Activated T-cell treated with anti-CD3 and anti-CD28 coated beads, Interleukin-2, amount 50 U/mL, for 24 hours (primary cell): ENCODE measurements around the gene ICE2.
A peak's percentile ranks its signal among the peaks of the same experiment; 100 is the strongest.

Experiments used
- DNase-seq: peaks from one replicate; pipeline ENCODE4 v3.0.0-alpha.2; 2020
- H3K27ac Mint-ChIP-seq: 2 replicates; pipeline ENCODE4 v1.8.0; 2020; ENCODE audit warnings: mild to moderate bottlenecking, mixed read lengths
- H3K27me3 Mint-ChIP-seq: 2 replicates; pipeline ENCODE4 v1.8.0; 2020; ENCODE audit warnings: mixed read lengths
- H3K36me3 Mint-ChIP-seq: 2 replicates; pipeline ENCODE4 v1.8.0; 2020; ENCODE audit warnings: low read depth, mixed read lengths
- H3K4me1 Mint-ChIP-seq: 2 replicates; pipeline ENCODE4 v1.8.0; 2020; ENCODE audit warnings: low read depth, mixed read lengths
- H3K4me3 Mint-ChIP-seq: 2 replicates; pipeline ENCODE4 v1.8.0; 2020; ENCODE audit warnings: mild to moderate bottlenecking, moderate library complexity, mixed read lengths
- H3K9me3 Mint-ChIP-seq: 2 replicates; pipeline ENCODE4 v1.8.0; 2020; ENCODE audit warnings: mixed read lengths

The ICE2 gene

GRCh38 chr15:60478566-60479360 is at the start of gene ICE2:
ICE2 (minus strand) TSS chr15:60479142; CDS start chr15:60477977, 1,165 bp downstream.
- peaks cover 54% of the 10 kb centered on the region for H3K36me3 Mint-ChIP-seq
- peak within 1 kb of the TSS; percentile 99 for H3K27ac Mint-ChIP-seq
- peaks cover 65% of the 10 kb centered on the region for H3K4me1 Mint-ChIP-seq
- peak; percentile 97 for DNase-seq
- peak within 1 kb of the TSS; percentile 98 for H3K4me3 Mint-ChIP-seq
- no peaks in the 10 kb centered on the region for H3K27me3 Mint-ChIP-seq
- no peaks in the 10 kb centered on the region for H3K9me3 Mint-ChIP-seq

- Mint-ChIP-seq H3K27me3 (no peaks in the 10 kb centered on the region), H3K27ac (peak overlapping the region; percentile 88), H3K4me3 (no peak overlapping the region)
Observed at GRCh38 chr15:60528530-60528929, 49.6 kb upstream of the ICE2 start.

GRCh38 chr15:60527456-60527855 is 48.5 kb upstream of the ICE2 start:
- no peak for DNase-seq
- H3K9me3 Mint-ChIP-seq, result no peaks in the 10 kb centered on the region
- H3K4me3 Mint-ChIP-seq, result no peak overlapping the region
- peaks cover 94% of the 10 kb centered on the region for H3K36me3 Mint-ChIP-seq
- H3K27me3 Mint-ChIP-seq, result no peaks in the 10 kb centered on the region
- H3K27ac Mint-ChIP-seq, result peak overlapping the region; percentile 88
- peaks cover 85% of the 10 kb centered on the region for H3K4me1 Mint-ChIP-seq

More at GRCh38 chr15:60528530-60528929, 49.6 kb upstream of the ICE2 start:
- peaks cover 91% of the 10 kb centered on the region for H3K4me1 Mint-ChIP-seq
- H3K36me3 Mint-ChIP-seq, result peaks cover 88% of the 10 kb centered on the region
- H3K9me3 Mint-ChIP-seq, result no peaks in the 10 kb centered on the region
- no peak for DNase-seq

GRCh38 chr15:60526127-60526616 is 47.2 kb upstream of the ICE2 start:
- Mint-ChIP-seq H3K27ac (peak overlapping the region; percentile 86), H3K27me3 (no peaks in the 10 kb centered on the region), H3K9me3 (no peaks in the 10 kb centered on the region), H3K36me3 (peaks cover 91% of the 10 kb centered on the region), H3K4me3 (no peak overlapping the region), H3K4me1 (peaks cover 83% of the 10 kb centered on the region)
- DNase-seq, result no peak

GRCh38 chr15:60525341-60526039 is 46.5 kb upstream of the ICE2 start:
- no peak overlapping the region for H3K4me3 Mint-ChIP-seq
- H3K4me1 Mint-ChIP-seq, result peaks cover 82% of the 10 kb centered on the region
- H3K27me3 Mint-ChIP-seq, result no peaks in the 10 kb centered on the region
- no peak for DNase-seq
- peaks cover 84% of the 10 kb centered on the region for H3K36me3 Mint-ChIP-seq
- no peaks in the 10 kb centered on the region for H3K9me3 Mint-ChIP-seq
- peak overlapping the region; percentile 86 for H3K27ac Mint-ChIP-seq

GRCh38 chr15:60523056-60523455 is 44.1 kb upstream of the ICE2 start:
- Mint-ChIP-seq H3K4me3 (no peak overlapping the region), H3K27me3 (no peaks in the 10 kb centered on the region), H3K9me3 (no peaks in the 10 kb centered on the region), H3K27ac (peak overlapping the region; percentile 66), H3K4me1 (peaks cover 84% of the 10 kb centered on the region), H3K36me3 (peaks cover 75% of the 10 kb centered on the region)
- no peak for DNase-seq

- peak; percentile 82 for DNase-seq
- Mint-ChIP-seq H3K27ac (peak overlapping the region; percentile 79), H3K4me3 (peak overlapping the region; percentile 2), H3K9me3 (no peaks in the 10 kb centered on the region), H3K36me3 (peaks cover 62% of the 10 kb centered on the region), H3K27me3 (no peaks in the 10 kb centered on the region), H3K4me1 (peaks cover 69% of the 10 kb centered on the region)
Observed at GRCh38 chr15:60520825-60521368, 42.0 kb upstream of the ICE2 start.

- peak overlapping the region; percentile 79 for H3K27ac Mint-ChIP-seq
- no peaks in the 10 kb centered on the region for H3K9me3 Mint-ChIP-seq
- peaks cover 62% of the 10 kb centered on the region for H3K4me1 Mint-ChIP-seq
- no peaks in the 10 kb centered on the region for H3K27me3 Mint-ChIP-seq
- H3K36me3 Mint-ChIP-seq, result peaks cover 59% of the 10 kb centered on the region
- no peak for DNase-seq
- peak overlapping the region; percentile 2 for H3K4me3 Mint-ChIP-seq
Observed at GRCh38 chr15:60520013-60520824, 41.3 kb upstream of the ICE2 start.

- Mint-ChIP-seq H3K4me1 (peaks cover 55% of the 10 kb centered on the region), H3K36me3 (peaks cover 59% of the 10 kb centered on the region), H3K9me3 (no peaks in the 10 kb centered on the region), H3K27ac (peak overlapping the region; percentile 79), H3K27me3 (no peaks in the 10 kb centered on the region), H3K4me3 (no peak overlapping the region)
- DNase-seq, result no peak
Observed at GRCh38 chr15:60519218-60519617, 40.3 kb upstream of the ICE2 start.

GRCh38 chr15:60518511-60518910 is 39.6 kb upstream of the ICE2 start:
- no peak overlapping the region for H3K4me3 Mint-ChIP-seq
- peaks cover 59% of the 10 kb centered on the region for H3K36me3 Mint-ChIP-seq
- no peaks in the 10 kb centered on the region for H3K27me3 Mint-ChIP-seq
- no peaks in the 10 kb centered on the region for H3K9me3 Mint-ChIP-seq
- no peak for DNase-seq
- H3K4me1 Mint-ChIP-seq, result peaks cover 52% of the 10 kb centered on the region
- H3K27ac Mint-ChIP-seq, result peak overlapping the region; percentile 79

GRCh38 chr15:60514261-60514881 is 35.4 kb upstream of the ICE2 start:
- Mint-ChIP-seq H3K4me3 (no peak overlapping the region), H3K9me3 (no peaks in the 10 kb centered on the region), H3K4me1 (peaks cover 57% of the 10 kb centered on the region), H3K27me3 (no peaks in the 10 kb centered on the region), H3K27ac (peak overlapping the region; percentile 26), H3K36me3 (peaks cover 79% of the 10 kb centered on the region)
- no peak for DNase-seq

- Mint-ChIP-seq H3K4me3 (no peak overlapping the region), H3K27me3 (no peaks in the 10 kb centered on the region), H3K4me1 (peaks cover 59% of the 10 kb centered on the region), H3K27ac (no peak overlapping the region), H3K36me3 (peaks cover 79% of the 10 kb centered on the region), H3K9me3 (no peaks in the 10 kb centered on the region)
- no peak for DNase-seq
Observed at GRCh38 chr15:60513676-60514075, 34.7 kb upstream of the ICE2 start.

GRCh38 chr15:60512937-60513336 is 34.0 kb upstream of the ICE2 start:
- Mint-ChIP-seq H3K27ac (no peak overlapping the region), H3K27me3 (no peaks in the 10 kb centered on the region), H3K4me3 (no peak overlapping the region), H3K36me3 (peaks cover 78% of the 10 kb centered on the region), H3K9me3 (no peaks in the 10 kb centered on the region), H3K4me1 (peaks cover 59% of the 10 kb centered on the region)
- DNase-seq, result no peak
